ENCODE results near the gene KRT81.

DNA sequence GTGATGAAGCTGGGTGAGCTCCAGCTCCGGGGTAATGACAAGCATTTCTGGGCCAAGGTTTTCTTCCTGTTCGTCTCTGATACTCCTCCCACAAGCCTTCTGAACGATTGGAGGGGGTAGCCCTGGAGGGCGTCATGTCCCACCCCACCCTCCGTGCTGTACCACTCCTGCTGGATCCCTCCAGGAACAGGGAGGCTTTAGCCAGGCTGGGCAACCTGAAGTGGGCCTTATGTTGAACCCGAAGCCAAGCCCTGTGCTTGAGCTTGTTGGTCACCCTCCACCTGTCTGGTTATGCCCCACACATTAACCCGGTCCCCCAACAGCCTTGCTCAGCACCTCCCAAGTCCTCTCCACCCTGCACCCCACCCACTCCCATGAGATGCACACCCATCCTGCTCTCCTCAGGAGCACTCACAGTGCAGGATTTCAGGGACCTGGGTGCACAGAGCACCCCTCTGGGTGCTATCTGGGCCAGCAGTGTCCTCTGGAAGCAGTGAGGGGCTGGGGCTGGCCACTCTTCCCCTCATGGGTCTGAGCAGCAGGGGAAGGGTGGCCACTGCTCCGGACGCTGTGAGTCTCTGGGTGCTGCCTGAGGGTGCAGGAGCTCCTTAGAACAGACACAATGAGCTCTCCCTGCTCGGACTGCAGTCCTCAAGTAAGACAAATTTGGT, 36.6 kb upstream of the KRT81 start:
- TF ChIP-seq POLR2A (IDR thresholded peaks at IDR 0.05; ENCODE audit: low read length) (no peak), GATA1 (IDR thresholded peaks at IDR 0.05; ENCODE audit: low read depth, low read length) (no peak)

Data from erythroblast (primary cell).